ENCODE results near the gene RPS21. TPM values are rescaled to one million over a fixed set of nuclear protein-coding genes. Genes with fewer than 3 reads are reported as not detected.

The RPS21 gene
- total RNA-seq, 4 donors from 2014 or later = 1,664 to 5,734 (median 2,155) TPM

GRCh38 chr20:62348604-62349003, 38.3 kb upstream of the RPS21 start:
- H3K4me3 ChIP-seq (ENCODE audit: low read depth, poor library complexity, severe bottlenecking) = no peak overlapping the region
- TF ChIP-seq CTCF (IDR thresholded peaks at IDR 0.05) (no peak), POLR2A (IDR thresholded peaks at IDR 0.05) (no peak)
- intact Hi-C loops (cut with DNase I; ENCODE audit: low total_unique reads) = no loop called here
- no peak for DNase-seq (ENCODE audit: low spot score in 2 of 2)
- WGBS, 2 donors = 94% methylated on average over 1 of the region's 1 CpG

- 50 to 56% methylated on average over 4 to 7 of the region's 7 CpGs for WGBS, 2 donors
- DNase-seq (ENCODE audit: low spot score in 2 of 2) = no peak
- no peak overlapping the region for H3K4me3 ChIP-seq (ENCODE audit: low read depth, poor library complexity, severe bottlenecking)
- intact Hi-C loops (cut with DNase I; ENCODE audit: low total_unique reads) = no loop called here
- no peak for TF ChIP-seq POLR2A (IDR thresholded peaks at IDR 0.05)
- no peak for TF ChIP-seq CTCF (IDR thresholded peaks at IDR 0.05)
These were observed 37.3 kb upstream of the RPS21 start for GRCh38 chr20:62349556-62350097.

- H3K4me3 ChIP-seq (ENCODE audit: low read depth, poor library complexity, severe bottlenecking) = no peak overlapping the region
- intact Hi-C loops (cut with DNase I; ENCODE audit: low total_unique reads) = no loop called here
- DNase-seq (ENCODE audit: low spot score in 2 of 2) = peak in 1 of 2 donors; percentile 75
- 50 to 53% methylated on average over 15 to 16 of the region's 16 CpGs for WGBS, 2 donors
- no peak for TF ChIP-seq POLR2A (IDR thresholded peaks at IDR 0.05)
- no peak for TF ChIP-seq CTCF (IDR thresholded peaks at IDR 0.05)
These were observed 36.7 kb upstream of the RPS21 start for GRCh38 chr20:62350098-62350628.

GRCh38 chr20:62350629-62351422, 36.1 kb upstream of the RPS21 start:
- no peak for DNase-seq (ENCODE audit: low spot score in 2 of 2)
- intact Hi-C loops (cut with DNase I; ENCODE audit: low total_unique reads) = no loop called here
- TF ChIP-seq CTCF (IDR thresholded peaks at IDR 0.05) (no peak), POLR2A (IDR thresholded peaks at IDR 0.05) (no peak)
- WGBS, 2 donors = 44 to 51% methylated on average over 20 of the region's 23 CpGs
- H3K4me3 ChIP-seq (ENCODE audit: low read depth, poor library complexity, severe bottlenecking) = no peak overlapping the region

GRCh38 chr20:62351469-62352401, 35.2 kb upstream of the RPS21 start:
- intact Hi-C loops (cut with DNase I; ENCODE audit: low total_unique reads) = no loop called here
- DNase-seq (ENCODE audit: low spot score in 2 of 2) = no peak
- 78 to 79% methylated on average over 44 to 58 of the region's 60 CpGs for WGBS, 2 donors
- H3K4me3 ChIP-seq (ENCODE audit: low read depth, poor library complexity, severe bottlenecking) = no peak overlapping the region
- TF ChIP-seq CTCF (IDR thresholded peaks at IDR 0.05) = no peak
- TF ChIP-seq POLR2A (IDR thresholded peaks at IDR 0.05) = no peak

Measured in lower leg skin (tissue), 4 donors.